ENCODE measurements around the gene ERICH4.
"Not testable (repeated sequence)": the region's sequence is repeated elsewhere in the genome, so short reads cannot be mapped to it uniquely, and the experiment has no call there.

ERICH4 gene

DNA sequence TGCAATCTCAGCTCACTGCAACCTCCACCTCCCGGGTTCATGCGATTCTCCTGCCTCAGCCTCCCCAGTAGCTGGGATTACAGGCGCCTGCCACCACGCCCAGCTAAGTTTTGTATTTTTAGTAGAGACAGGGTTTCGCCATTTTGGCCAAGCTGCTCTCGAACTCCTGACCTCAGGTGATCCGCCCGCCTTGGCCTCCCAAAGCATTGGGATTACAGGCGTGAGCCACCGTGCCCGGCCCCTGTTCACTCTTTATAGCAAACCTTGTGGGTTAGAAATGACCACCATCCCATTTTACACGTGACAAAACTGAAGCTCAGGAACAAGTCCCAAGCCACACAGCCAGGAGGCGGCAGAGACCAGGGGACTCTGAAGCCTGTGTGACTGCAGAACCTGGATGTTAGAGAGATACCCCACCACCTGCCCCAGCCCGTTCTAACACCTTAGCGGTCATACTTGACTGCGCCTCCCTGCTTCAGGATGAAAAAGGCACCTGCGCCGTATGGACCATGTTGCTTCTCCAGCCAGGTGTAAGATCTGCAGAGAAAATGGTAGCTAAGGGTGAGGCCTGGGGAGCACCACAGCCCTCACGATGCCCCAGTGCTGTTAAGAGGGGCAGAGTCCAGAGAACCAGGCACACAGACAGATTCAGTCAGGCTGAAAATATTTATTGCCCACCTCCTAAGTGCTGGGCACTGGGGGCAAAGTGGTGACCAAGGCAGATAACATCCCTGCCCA, 6.9 kb upstream of the ERICH4 start:
- DNase-seq = no peak

GRCh38 chr19:41436674-41436951, 6.3 kb upstream of the ERICH4 start:
- DNase-seq = no peak

DNA sequence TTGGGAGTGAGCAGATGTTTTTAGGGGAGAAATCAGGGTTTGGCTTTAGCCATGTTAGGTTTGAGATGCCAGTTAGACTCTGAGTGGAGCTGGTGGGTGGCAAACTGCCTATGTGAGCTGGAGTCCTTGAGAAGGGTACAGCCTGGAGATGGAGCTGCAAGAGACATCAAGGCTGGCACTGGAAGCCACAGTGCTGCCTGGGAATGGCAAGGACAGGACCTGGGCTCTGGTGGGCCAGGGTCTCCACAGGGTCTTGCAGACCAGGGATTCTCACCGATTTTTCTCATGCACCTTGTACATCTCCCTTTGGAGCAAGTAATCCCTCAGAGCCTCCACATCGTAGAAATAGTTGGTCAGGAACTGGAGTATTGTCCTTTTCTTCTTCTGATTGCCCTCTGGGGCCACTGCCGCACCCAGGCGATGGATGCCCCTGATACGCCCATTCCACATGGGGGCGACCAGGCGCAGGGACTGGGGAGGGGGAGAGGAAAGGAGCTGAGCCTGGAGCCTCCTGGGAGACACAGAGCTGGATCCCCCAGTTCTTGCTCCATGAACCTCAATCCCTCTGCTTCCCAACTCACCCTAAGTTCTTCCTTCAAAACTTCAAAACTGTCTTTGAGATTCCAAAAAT, 4.9 kb upstream of the ERICH4 start:
- no peak for DNase-seq

GRCh38 chr19:41439441-41440222, 3.3 kb upstream of the ERICH4 start, which contains the start of gene DMAC2:
Gene DMAC2 (minus strand): TSS chr19:41439912. CDS start chr19:41439899, 13 bp downstream.
- DNase-seq = peak; percentile 89 to 95

DNA sequence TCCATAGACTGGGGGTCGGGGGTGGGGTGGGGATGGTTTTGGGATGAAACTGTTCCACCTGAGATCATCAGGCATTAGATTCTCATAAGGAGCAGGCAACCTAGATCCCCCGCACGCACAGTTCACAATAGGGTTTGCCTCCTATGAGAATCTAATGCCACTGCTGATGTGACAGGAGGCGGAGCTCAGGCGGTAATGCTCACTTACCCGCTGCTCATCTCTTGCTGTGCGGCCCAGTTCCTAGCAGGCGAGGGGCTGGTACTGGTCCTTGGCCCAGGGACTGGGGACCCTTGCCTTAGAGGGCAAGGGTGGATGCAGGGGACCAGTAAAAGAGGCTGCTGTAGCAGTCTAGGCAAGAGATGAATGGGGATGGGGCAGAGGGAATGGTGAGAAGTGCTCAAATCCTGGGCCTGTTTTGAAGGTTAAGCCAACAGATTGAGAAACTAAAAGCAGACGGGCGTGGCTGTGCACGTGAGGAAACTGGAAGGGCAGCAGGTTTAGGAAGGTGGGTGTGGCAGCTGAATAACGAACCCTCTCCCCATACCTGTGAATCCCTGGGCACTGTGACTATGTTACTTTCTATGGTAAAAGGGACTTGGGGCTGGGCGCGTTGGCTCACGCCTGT, 1.5 kb upstream of the ERICH4 start:
- no peak for DNase-seq

DNA sequence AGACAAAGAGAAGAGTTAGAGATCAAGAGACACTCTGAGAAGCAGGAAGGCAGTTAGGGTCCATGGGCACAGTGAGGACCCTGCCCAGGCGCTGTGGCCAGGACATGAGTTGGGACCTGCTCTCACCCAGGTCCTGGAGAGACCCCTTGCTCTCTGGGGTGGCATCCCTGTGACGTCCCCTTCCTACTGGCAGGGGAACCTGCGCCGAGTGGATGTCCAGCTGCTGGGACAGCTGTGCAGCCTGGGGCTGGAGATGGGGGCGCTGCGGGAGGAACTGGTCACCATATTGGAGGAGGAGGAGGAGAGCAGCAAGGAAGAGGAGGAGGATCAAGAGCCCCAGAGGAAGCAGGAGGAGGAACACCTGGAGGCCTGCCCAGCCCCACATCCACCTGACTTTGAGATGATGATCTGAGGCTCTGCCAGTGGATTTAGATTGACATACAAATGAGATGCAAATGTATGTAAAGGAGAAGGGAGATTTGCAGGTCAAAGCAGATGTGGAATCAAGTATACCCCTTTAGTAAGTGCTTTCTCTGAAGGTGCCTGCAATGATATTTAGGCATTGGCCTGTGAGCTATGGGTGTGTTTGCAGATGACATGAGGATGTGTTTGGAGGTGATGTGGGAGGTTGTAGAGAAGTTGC, 978 bp downstream of the ERICH4 start:
- no peak for DNase-seq

- no peak for DNase-seq
Measured at GRCh38 chr19:41445575-41445974, 2.6 kb downstream of the ERICH4 start.

GRCh38 chr19:41447732-41448332, 4.9 kb downstream of the ERICH4 start:
- DNase-seq = no peak

DNA sequence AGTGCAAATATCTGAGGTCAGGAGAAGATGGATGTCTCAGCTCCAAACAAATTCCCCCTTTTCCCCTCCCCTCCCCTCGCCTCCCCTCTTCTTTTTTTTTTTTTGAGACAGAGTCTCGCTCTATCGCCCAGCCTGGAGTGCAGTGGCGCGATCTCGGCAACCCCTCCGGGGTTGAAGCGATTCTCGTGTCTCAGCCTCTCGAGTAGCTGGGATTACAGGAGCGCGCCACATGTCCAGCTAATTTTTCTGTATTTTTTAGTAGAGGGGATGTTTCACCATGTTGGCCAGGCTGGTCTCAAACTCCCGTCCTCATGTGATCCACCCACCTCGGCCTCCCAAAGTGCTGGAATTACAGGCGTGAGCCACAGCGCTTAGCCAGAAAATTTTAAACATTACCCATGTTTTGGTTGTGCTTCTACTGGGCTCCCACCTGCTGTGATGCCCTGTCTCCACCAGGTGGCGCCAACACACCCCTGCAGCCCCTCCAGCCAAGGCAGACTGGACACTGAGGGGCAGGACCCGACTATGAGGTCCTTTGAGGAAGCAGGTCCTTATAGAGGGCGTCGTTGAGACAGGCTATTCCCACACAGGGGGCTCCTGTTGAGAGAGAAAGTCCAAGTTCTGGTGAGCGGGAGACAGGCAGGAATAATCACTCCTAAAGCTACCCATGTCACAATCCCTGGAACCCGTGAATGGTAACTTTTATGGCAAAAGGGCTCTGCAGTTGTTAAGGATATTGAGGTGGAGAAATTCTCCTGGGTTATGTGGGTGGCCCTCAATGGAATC, 6.3 kb downstream of the ERICH4 start:
- DNase-seq = peak in 1 of 2 donors; percentile 47

DNA sequence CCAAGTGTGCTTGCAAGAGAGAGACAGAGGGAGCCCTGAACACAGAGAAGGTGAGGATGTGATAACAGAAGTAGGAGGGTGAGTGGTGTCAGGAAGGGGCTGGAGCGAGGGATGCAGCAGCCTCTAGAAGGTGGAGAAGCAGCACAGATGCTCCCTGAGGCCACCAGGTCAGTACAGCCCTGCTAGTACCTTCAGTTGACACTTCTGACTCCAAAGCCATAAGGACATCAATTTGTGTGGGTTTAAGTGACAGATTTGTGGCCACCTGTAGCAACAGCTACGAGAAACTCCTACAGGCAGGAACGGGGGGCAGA, 6.9 kb downstream of the ERICH4 start:
- no peak for DNase-seq

DNA sequence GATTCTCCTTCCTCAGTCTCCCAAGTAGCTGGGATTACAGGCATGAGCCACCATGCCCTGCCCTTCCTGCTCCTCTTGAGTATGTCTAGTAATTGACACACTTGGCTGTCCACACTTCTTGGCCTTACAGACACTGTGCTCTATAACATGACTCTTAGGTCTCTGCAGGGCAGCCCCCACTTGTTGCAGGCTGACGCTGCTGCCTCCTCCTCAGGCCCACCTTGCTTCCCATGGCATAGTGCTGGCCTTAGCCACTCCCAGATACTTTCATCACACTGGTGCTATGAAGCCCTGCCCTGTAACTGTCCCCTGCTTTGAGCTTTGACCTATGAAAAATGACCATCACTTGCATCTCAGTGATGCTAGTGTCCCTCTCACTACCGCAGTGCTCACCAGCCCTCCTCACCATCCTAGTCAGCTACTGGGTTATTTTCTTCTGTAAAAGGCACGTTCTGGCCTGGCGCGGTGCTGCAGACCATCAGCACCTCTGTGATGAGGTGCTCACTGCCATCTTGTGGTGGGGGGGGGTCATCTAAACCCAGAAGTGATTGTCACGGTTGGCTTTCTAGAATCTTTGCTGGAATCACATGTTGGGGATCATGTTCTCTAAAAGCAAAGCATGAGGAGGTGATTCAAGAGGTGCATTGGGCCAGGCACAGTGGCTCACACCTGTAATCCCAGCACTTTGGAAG, 9.8 kb downstream of the ERICH4 start:
- no peak for DNase-seq

DNA sequence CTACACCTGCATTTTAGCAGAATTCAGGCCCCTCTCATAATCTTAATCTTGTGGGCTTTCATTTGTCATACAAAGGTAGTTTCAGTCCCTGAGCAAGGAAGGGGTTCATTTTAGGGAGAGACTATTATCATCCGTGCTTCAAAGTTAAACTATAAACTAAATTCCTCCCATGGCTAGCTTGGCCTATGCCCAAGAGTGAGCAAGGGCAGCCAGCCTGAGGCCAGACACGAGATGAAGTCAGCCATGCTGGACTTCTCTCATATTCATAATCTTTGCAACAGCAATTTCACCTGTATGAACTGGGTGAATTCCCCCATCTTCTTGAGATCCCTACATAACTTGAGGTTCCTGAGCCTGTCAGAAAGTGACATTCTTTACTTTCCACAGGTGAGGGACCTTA, 13.0 kb downstream of the ERICH4 start:
- no peak for DNase-seq

DNA sequence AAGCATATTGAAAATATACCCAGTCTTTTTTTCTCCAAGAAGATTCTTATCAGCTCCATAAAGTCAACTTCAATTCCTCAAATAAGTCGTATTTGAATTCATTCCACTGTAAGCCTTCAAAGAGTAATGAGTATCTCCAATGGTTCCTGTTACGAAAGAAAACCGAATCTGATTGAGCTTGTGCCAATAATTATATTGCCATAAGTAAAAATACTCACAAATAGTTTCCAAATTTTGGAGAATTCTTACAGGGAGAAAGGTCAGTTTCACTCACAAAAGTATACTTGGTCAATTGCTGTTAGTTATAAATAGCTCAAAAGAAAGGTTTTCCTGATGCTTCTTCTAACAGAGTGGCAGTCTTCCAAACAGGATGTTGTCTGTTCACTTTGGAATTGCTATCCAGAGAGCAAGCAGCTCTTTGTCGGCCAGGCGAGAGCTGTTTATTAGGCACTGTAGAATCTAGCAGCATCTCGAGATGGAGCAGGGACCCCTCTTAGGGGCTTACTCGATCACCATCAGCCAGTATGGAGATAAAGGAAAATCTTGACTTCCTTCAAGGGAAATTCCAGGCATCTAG, 13.5 kb downstream of the ERICH4 start:
- DNase-seq = no peak

- no peak for DNase-seq
Measured at GRCh38 chr19:41457241-41457640, 14.3 kb downstream of the ERICH4 start.

DNA sequence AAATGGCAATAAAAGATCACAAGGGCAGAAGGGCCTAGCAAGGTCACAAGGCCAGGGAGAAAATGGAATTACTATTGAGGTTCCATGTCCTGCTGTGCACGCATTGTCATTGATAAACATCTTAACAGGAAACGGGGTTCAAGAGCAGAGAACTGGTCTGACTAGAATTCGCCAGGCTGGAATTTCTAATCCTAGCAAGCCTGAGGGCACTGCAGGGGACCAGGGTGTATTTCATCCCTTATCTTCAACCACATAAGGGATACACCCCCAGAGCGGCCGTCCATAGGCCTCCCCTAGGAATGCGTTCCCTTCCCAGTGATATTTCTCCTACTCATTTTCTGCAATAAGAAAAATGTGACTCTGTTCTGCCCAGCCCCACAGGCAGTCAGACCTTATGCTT, 19.5 kb downstream of the ERICH4 start:
- no peak for DNase-seq

GRCh38 chr19:41463257-41464256, 20.6 kb downstream of the ERICH4 start:
- DNase-seq = not testable (repeated sequence)

- DNase-seq = no peak
Measured at GRCh38 chr19:41476583-41476982, 33.6 kb downstream of the ERICH4 start.

- DNase-seq = no peak
Measured at GRCh38 chr19:41478171-41478570, 35.2 kb downstream of the ERICH4 start.

DNA sequence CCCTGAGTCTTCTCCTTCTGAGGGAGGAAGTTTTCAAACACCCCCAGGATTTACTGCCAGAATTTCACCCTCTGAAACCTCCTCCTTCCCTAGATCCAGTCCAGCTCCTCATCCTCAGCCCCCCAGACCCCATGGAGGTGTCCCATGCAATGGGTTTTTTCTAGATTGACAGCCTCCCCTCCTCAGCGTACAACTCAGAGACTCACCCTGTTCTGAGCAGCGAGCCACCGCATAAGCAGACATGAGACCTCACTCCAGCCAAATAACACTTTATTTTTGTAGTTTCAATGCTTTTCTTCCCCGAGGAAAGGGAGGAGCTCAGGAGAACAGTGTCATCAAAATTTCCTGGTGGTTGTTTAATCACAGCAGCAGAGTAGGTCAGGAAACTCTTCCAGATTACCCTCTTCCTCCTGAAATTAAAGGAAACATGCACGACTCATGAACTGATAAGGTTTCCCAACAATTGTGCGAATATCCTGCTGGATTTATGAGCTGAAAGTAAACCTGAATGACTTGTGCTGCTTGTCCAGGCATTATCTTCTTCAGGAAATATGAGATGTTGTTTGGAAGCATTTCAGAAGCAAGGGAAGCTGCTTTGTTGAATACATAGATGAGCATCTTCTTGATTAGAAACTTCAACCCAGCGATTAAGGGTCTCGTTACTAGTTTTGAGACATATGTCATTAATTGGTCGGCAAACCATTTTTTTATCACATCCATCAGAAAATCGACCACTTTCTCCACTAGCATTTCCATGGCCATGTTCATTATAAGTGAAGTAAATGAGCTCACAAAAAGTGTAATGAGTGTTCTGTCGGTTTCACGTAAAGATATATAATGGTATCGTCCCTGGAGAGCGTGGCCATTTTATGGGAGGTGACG, 36.2 kb downstream of the ERICH4 start:
- DNase-seq = no peak

Data from bone marrow (tissue), 2 donors.